ENCODE data around the gene WNK3. TPM values are rescaled to one million over a fixed set of nuclear protein-coding genes. Genes with fewer than 3 reads are reported as not detected.

Gene WNK3
- total and polyA plus RNA-seq, 2 of the 13 experiments (the other 11 are each of a cell fraction or from before 2014, with no cell fraction given), result 0.12 to 0.62 TPM

GRCh38 chrX:54198262-54198661, 159.6 kb downstream of the WNK3 start:
- TF ChIP-seq HOXA7 (CRISPR knock-in tag; IDR thresholded peaks at IDR 0.05) (no peak), ZNF770 (CRISPR knock-in tag; IDR thresholded peaks at IDR 0.05) (no peak), NR1H2 (CRISPR knock-in tag; IDR thresholded peaks at IDR 0.05; ENCODE audit: borderline replicate concordance, low read depth) (no peak), CSRNP2 (CRISPR knock-in tag; conservative IDR thresholded peaks at IDR 0.05; ENCODE audit: low read depth) (no peak), ZNF572 (CRISPR knock-in tag; IDR thresholded peaks at IDR 0.05) (no peak), ZNF136 (CRISPR knock-in tag; IDR thresholded peaks at IDR 0.05; ENCODE audit: low read depth) (no peak)
- ChIA-PET POLR2A (no interaction called here), CTCF (ENCODE audit: low intra/inter-chr PET ratio, low total read pairs) (no interaction called here)
- H3K36me3 ChIP-seq (replicated peaks in 1 of 2; ENCODE audit: control insufficient read depth in 1 of 2, insufficient read depth in 2 of 2, low read length in 2 of 2), result no peaks in the 10 kb centered on the region
- no peak overlapping the region for H3K4me3 ChIP-seq (replicated peaks in 1 of 3; ENCODE audit: insufficient read depth in 1 of 3, low read depth in 2 of 3, low read length in 3 of 3)
- H3K9me3 ChIP-seq (ENCODE audit: low read length), result no peaks in the 10 kb centered on the region
- ATAC-seq, result no peak
- no peak for DNase-seq (ENCODE audit: low spot score)
- H3K27ac ChIP-seq (ENCODE audit: extremely low read length, insufficient read depth, low read length), result no peak overlapping the region
- H3K9ac ChIP-seq (ENCODE audit: insufficient read depth, low read depth, low read length), result no peak overlapping the region
- intact Hi-C loops (cut with micrococcal nuclease; ENCODE audit: unreplicated experiment), result no loop called here
- H3K79me2 ChIP-seq (ENCODE audit: insufficient read depth, low read length), result no peaks in the 10 kb centered on the region
- no peak for FAIRE-seq
- WGBS (ENCODE audit: low lambda C conversion rate), result 58% methylated on average over 3 of the region's 6 CpGs
- peaks cover 28% of the 10 kb centered on the region for H3K4me1 ChIP-seq (ENCODE audit: insufficient read depth, low read length)
- H2AFZ ChIP-seq (ENCODE audit: low read length), result no peak overlapping the region
- BruUV-seq (replicated peaks), result no TSS peak
- H3K27me3 ChIP-seq (ENCODE audit: control insufficient read depth in 1 of 2, insufficient read depth in 2 of 2, low read length in 2 of 2), result no peaks in the 10 kb centered on the region
- no peaks in the 10 kb centered on the region for H4K20me1 ChIP-seq (ENCODE audit: insufficient read depth, low read length)
- in situ Hi-C loops (cut with HindIII; ENCODE audit: extremely low pct_ligation_motif_present, low pct_unique_long_range_greater_than_20kb), result no loop called here
- H3K4me2 ChIP-seq (ENCODE audit: low read depth, low read length), result no peak overlapping the region
